Thyroid gland (tissue), 4 donors: ENCODE measurements around the gene DAND5.

Experiments
- CTCF ChIP-seq, 6 experiments: fragments of 200-600 bp in 3 of 6; fragments of 450-650 bp in 3 of 6; sonication (generic) in 3 of 6; IDR thresholded peaks; one replicate each; pipeline ENCODE4 v1.5.1; 2016 to 2019; ENCODE audit warnings: antibody characterized with exemption in 6 of 6, mild to moderate bottlenecking in 2 of 6, inconsistent platforms in 1 of 6, moderate library complexity in 1 of 6
- POLR2A ChIP-seq, 2 donors: fragments of 450-650 bp; IDR thresholded peaks; one replicate each; pipeline ENCODE4 v1.6.1; 2017; ENCODE audit warnings: antibody characterized with exemption in 2 of 2, mild to moderate bottlenecking in 2 of 2, moderate library complexity in 1 of 2

- TF ChIP-seq CTCF (IDR thresholded peaks at IDR 0.05) (no peak), POLR2A (IDR thresholded peaks at IDR 0.05) (no peak)
These were observed 13.4 kb upstream of the DAND5 start for GRCh38 chr19:12955996-12956395.
